Measurements from ENCODE around the gene NCEH1.

DNA sequence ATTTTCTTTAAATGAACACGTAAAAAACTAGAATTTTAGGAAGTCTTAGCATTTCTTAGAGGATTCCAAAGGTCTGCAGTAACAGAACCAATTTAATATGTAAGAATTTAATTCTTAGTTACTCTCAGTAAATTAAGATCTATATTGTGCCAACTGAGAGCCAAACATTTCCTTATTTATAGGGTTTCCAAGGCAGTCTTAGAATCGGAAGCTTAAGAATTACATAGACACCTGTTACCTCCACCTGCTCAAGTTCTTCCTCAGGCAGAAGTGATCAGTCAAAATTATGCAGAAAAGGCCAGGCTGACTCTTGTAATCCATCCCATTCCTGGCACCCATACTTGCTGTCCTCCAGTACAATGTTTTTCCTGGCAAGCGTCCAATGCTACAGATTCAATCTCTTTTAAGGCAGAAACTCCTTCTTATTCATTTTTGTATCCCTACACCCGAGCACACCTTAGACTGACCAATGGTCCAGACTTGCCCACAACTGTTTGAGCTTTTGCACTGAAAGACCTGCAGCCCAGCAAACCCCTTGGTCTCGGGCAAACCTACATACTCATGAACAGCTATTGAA, 64.3 kb downstream of the NCEH1 start:
- TF ChIP-seq, protein P1, sequence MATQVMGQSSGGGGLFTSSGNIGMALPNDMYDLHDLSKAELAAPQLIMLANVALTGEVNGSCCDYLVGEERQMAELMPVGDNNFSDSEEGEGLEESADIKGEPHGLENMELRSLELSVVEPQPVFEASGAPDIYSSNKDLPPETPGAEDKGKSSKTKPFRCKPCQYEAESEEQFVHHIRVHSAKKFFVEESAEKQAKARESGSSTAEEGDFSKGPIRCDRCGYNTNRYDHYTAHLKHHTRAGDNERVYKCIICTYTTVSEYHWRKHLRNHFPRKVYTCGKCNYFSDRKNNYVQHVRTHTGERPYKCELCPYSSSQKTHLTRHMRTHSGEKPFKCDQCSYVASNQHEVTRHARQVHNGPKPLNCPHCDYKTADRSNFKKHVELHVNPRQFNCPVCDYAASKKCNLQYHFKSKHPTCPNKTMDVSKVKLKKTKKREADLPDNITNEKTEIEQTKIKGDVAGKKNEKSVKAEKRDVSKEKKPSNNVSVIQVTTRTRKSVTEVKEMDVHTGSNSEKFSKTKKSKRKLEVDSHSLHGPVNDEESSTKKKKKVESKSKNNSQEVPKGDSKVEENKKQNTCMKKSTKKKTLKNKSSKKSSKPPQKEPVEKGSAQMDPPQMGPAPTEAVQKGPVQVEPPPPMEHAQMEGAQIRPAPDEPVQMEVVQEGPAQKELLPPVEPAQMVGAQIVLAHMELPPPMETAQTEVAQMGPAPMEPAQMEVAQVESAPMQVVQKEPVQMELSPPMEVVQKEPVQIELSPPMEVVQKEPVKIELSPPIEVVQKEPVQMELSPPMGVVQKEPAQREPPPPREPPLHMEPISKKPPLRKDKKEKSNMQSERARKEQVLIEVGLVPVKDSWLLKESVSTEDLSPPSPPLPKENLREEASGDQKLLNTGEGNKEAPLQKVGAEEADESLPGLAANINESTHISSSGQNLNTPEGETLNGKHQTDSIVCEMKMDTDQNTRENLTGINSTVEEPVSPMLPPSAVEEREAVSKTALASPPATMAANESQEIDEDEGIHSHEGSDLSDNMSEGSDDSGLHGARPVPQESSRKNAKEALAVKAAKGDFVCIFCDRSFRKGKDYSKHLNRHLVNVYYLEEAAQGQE (IDR thresholded peaks at IDR 0.05; ENCODE audit: insufficient read depth in 1 of 2, low read depth in 2 of 2, low read length in 1 of 2) = no peak
- TF ChIP-seq, protein P2, sequence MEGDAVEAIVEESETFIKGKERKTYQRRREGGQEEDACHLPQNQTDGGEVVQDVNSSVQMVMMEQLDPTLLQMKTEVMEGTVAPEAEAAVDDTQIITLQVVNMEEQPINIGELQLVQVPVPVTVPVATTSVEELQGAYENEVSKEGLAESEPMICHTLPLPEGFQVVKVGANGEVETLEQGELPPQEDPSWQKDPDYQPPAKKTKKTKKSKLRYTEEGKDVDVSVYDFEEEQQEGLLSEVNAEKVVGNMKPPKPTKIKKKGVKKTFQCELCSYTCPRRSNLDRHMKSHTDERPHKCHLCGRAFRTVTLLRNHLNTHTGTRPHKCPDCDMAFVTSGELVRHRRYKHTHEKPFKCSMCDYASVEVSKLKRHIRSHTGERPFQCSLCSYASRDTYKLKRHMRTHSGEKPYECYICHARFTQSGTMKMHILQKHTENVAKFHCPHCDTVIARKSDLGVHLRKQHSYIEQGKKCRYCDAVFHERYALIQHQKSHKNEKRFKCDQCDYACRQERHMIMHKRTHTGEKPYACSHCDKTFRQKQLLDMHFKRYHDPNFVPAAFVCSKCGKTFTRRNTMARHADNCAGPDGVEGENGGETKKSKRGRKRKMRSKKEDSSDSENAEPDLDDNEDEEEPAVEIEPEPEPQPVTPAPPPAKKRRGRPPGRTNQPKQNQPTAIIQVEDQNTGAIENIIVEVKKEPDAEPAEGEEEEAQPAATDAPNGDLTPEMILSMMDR (IDR thresholded peaks at IDR 0.05) = no peak
- no peak for TF ChIP-seq POLR2AphosphoS5 (IDR thresholded peaks at IDR 0.05; ENCODE audit: low read depth, low read length)
